GM23338 (cell line): ENCODE data around the gene VPS8.

ENCODE experiments used
- EZH2phosphoT487 ChIP-seq: fragments of 200-600 bp; sonication (generic); IDR thresholded peaks from one replicate; pipeline ENCODE4 v1.8.1; 2018; ENCODE audit warnings: antibody characterized with exemption; ENCODE audit not compliant: unreplicated experiment
- NANOG ChIP-seq: IDR thresholded peaks from 2 replicates; pipeline ENCODE4 v1.6.1; 2016; ENCODE audit warnings: antibody characterized with exemption, borderline replicate concordance

DNA sequence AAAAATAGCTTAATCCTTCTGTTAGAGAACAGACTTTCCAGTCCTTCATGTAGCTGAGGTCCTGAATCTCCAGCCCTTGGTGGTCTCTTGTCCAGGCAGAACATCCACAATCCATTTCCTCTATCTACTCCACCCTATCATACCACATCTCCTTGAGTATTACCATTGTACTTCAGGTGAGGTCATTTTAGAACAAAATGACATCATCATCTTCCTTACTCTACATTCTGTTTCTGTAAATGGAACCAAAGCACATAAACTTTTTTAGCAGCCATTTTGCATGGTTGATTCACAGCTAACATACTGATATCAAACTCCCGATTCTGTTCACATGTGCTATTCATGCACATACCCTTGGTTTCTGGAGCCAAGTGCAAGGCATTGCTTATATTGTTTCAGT lies 228.5 kb downstream of the VPS8 start:
- TF ChIP-seq EZH2phosphoT487: no peak
- TF ChIP-seq NANOG: no peak
